HCT116 (cell line): ENCODE data around the gene OR10H4. TPM values are rescaled to one million over a fixed set of nuclear protein-coding genes. Genes with fewer than 3 reads are reported as not detected.
"Not testable (repeated sequence)": the region's sequence is repeated elsewhere in the genome, so short reads cannot be mapped to it uniquely, and the experiment has no call there.

Experiments used
- ATAC-seq: fragments of 200-7000 bp; cut with Tn5 transposase; 2 replicates; pipeline ENCODE4 v1.9.1; 2020; ENCODE audit warnings: mild to moderate bottlenecking, moderate library complexity
- BruUV-seq: library from RNA; stranded (reverse); fragments of 400-500 nt; replicated peaks from 2 replicates; lab custom pipeline; 2021; lab: Mats Ljungman, UMichigan
- CTCF ChIA-PET: fragments of 300-600 bp; sonication (Branson Sonifier 250); formaldehyde crosslinking; loops from one replicate; lab custom pipeline; 2021; ENCODE audit warnings: antibody characterized with exemption; lab: Charles Lee
- POLR2A ChIA-PET: fragments of 300-600, 350-600 bp; sonication (Branson Sonifier 250); formaldehyde crosslinking; loops from one replicate; lab custom pipeline; 2021; ENCODE audit warnings: antibody characterized with exemption; lab: Charles Lee
- RAD21 ChIA-PET, 2 experiments: fragments of 300-600 bp; sonication (Branson Sonifier 250); formaldehyde crosslinking; loops; one replicate each; lab custom pipeline; 2023; ENCODE audit warnings: low total read pairs in 2 of 2; ENCODE audit not compliant: uncharacterized antibody in 2 of 2, unreplicated experiment in 2 of 2, low non-redundant PET in 1 of 2; lab: Charles Lee
- DNase-seq: peaks from one replicate; pipeline ENCODE4 v3.0.0-alpha.2; 2010; ENCODE audit warnings: low read depth, low spot score
- H2AFZ ChIP-seq: fragments of 200-600 bp; shearing (Covaris generic), sonication (generic); 2 replicates; pipeline ENCODE4 v1.6.1; 2017; ENCODE audit warnings: low read depth, mixed run types, mixed read lengths, antibody characterized with exemption, low read length; ENCODE audit not compliant: poor library complexity, severe bottlenecking
- H3K27ac ChIP-seq: 2 replicates; pipeline ENCODE4 v1.5.1; 2012; ENCODE audit warnings: low read depth, low read length
- H3K27me3 ChIP-seq: fragments of 200-600 bp; sonication (generic); 2 replicates; pipeline ENCODE4 v1.6.1; 2016; ENCODE audit warnings: mixed run types, low read length, mixed read lengths; ENCODE audit not compliant: insufficient read depth
- H3K36me3 ChIP-seq, 2 experiments: fragments of 200-500 bp in 1 of 2; fragments of 200-600 bp in 1 of 2; sonication (Bioruptor generic) in 1 of 2; sonication (generic) in 1 of 2; 2 replicates each; pipeline versions ENCODE4 v1.5.1 to v1.6.1; 2014 to 2016; ENCODE audit warnings: low read length in 2 of 2, inconsistent platforms in 1 of 2, mixed read lengths in 1 of 2, mixed run types in 1 of 2; ENCODE audit not compliant: insufficient read depth in 2 of 2, control insufficient read depth in 1 of 2
- H3K4me1 ChIP-seq, 2 experiments: fragments of 200-600 bp in 1 of 2; sonication (generic) in 1 of 2; 2 replicates each; pipeline versions ENCODE4 v1.5.1 to v1.6.1; 2012 to 2017; ENCODE audit warnings: low read length in 2 of 2, inconsistent platforms in 1 of 2, mild to moderate bottlenecking in 1 of 2, mixed read lengths in 1 of 2, mixed run types in 1 of 2, moderate library complexity in 1 of 2; ENCODE audit not compliant: insufficient read depth in 2 of 2, control insufficient read depth in 1 of 2
- H3K4me2 ChIP-seq: fragments of 200-600 bp; sonication (generic); 2 replicates; pipeline ENCODE4 v1.6.1; 2017; ENCODE audit warnings: mixed run types, low read length, mixed read lengths
- H3K4me3 ChIP-seq, 2 experiments: fragments of 200-600 bp in 1 of 2; sonication (generic) in 1 of 2; replicated peaks in 1 of 2; 2 replicates each; pipeline ENCODE4 v1.5.1; 2011 to 2016; ENCODE audit warnings: low read length in 2 of 2, control low read depth in 1 of 2, low read depth in 1 of 2, mild to moderate bottlenecking in 1 of 2, mixed read lengths in 1 of 2, mixed run types in 1 of 2
- H3K79me2 ChIP-seq: fragments of 200-600 bp; sonication (generic); 2 replicates; pipeline ENCODE4 v1.6.1; 2017; ENCODE audit warnings: mild to moderate bottlenecking, mixed run types, low read length, moderate library complexity, mixed read lengths; ENCODE audit not compliant: insufficient read depth
- H3K9ac ChIP-seq: fragments of 200-600 bp; sonication (generic); 2 replicates; pipeline ENCODE4 v1.6.1; 2016; ENCODE audit warnings: low read length, mixed read lengths
- H3K9me2 ChIP-seq: fragments of 200-600 bp; sonication (generic), shearing (Covaris generic); 2 replicates; pipeline ENCODE4 v1.6.1; 2017; ENCODE audit warnings: mixed run types, mild to moderate bottlenecking, moderate library complexity; ENCODE audit not compliant: insufficient read depth
- H3K9me3 ChIP-seq, 2 experiments: fragments of 200-500 bp in 1 of 2; fragments of 200-600 bp in 1 of 2; sonication (Bioruptor generic) in 1 of 2; sonication (generic) in 1 of 2; 2 replicates each; pipeline ENCODE4 v1.6.1; 2014 to 2017; ENCODE audit warnings: low read length in 2 of 2, mixed read lengths in 2 of 2, inconsistent platforms in 1 of 2, low read depth in 1 of 2, mild to moderate bottlenecking in 1 of 2, mixed run types in 1 of 2, moderate library complexity in 1 of 2; ENCODE audit not compliant: control insufficient read depth in 1 of 2, insufficient read depth in 1 of 2
- H4K20me1 ChIP-seq: fragments of 200-600 bp; sonication (generic), shearing (Covaris generic); 2 replicates; pipeline ENCODE4 v1.6.1; 2017; ENCODE audit warnings: mixed run types, mild to moderate bottlenecking, moderate library complexity; ENCODE audit not compliant: insufficient read depth
- ATF3 ChIP-seq: IDR thresholded peaks from 2 replicates; pipeline ENCODE4 v1.6.1; 2012
- CEBPB ChIP-seq: IDR thresholded peaks from 2 replicates; pipeline ENCODE4 v1.6.1; 2012; ENCODE audit warnings: low read depth
- EGR1 ChIP-seq: IDR thresholded peaks from 2 replicates; pipeline ENCODE4 v1.6.1; 2012; ENCODE audit warnings: low read depth
- JUND ChIP-seq: IDR thresholded peaks from 2 replicates; pipeline ENCODE4 v1.6.1; 2012
- POLR2A ChIP-seq: IDR thresholded peaks from 2 replicates; pipeline ENCODE4 v1.7.0; 2011; ENCODE audit warnings: borderline replicate concordance; ENCODE audit not compliant: insufficient read depth, insufficient read length; ENCODE audit errors: extremely low read depth
- POLR2AphosphoS5 ChIP-seq: IDR thresholded peaks from 2 replicates; pipeline ENCODE4 v1.6.1; 2011; ENCODE audit warnings: mild to moderate bottlenecking, low read depth, low read length, moderate library complexity
- RAD21 ChIP-seq: IDR thresholded peaks from 2 replicates; pipeline ENCODE4 v1.6.1; 2012; ENCODE audit warnings: low read depth, mild to moderate bottlenecking
- YY1 ChIP-seq: IDR thresholded peaks from 2 replicates; pipeline ENCODE4 v1.6.1; 2011; ENCODE audit warnings: low read length, low read depth, moderate library complexity, mild to moderate bottlenecking; ENCODE audit not compliant: insufficient replicate concordance; ENCODE audit errors: extremely low read depth
- ZBTB33 ChIP-seq: IDR thresholded peaks from 2 replicates; pipeline ENCODE4 v1.6.1; 2011; ENCODE audit warnings: mild to moderate bottlenecking, low read length, moderate library complexity; ENCODE audit not compliant: insufficient replicate concordance; ENCODE audit errors: extremely low read depth
- intact Hi-C: fragments of 100-400 bp; cut with micrococcal nuclease; formaldehyde crosslinking; loops from 2 replicates; pipeline ENCODE4 v1.10.0; 2022
- total RNA-seq: library from RNA; stranded (reverse); gene quantifications from one replicate; pipeline ENCODE4 v1.2.1, GENCODE V29; 2021; ENCODE audit not compliant: unreplicated experiment

Gene OR10H4
- total RNA-seq, 1 experiment from 2014 or later: not detected

GRCh38 chr19:15902254-15902653 lies 46.6 kb upstream of the OR10H4 start:
- ATAC-seq: no peak
- Histone ChIP-seq H3K9ac (no peak overlapping the region), H3K27ac (no peak overlapping the region), H3K27me3 (no peaks in the 10 kb centered on the region), H3K79me2 (no peaks in the 10 kb centered on the region), H3K9me3 (no peaks in the 10 kb centered on the region), H3K36me3 (no peaks in the 10 kb centered on the region), H3K4me2 (no peak overlapping the region), H2AFZ (no peak overlapping the region), H3K4me3 (no peak overlapping the region), H3K4me1 (0 out of 4 replicates have a peak, but pooled peaks cover 0 to 4% of the 10 kb centered on the region in 2 experiments), H4K20me1 (no peaks in the 10 kb centered on the region), H3K9me2 (no peaks in the 10 kb centered on the region)
- no peak for TF ChIP-seq JUND
- no TSS peak for BruUV-seq
- DNase-seq: no peak
- intact Hi-C loops: no loop called here
- ChIA-PET POLR2A (no interaction called here), RAD21 (no interaction called here), CTCF (no interaction called here)

- H3K4me1 ChIP-seq, ATAC-seq, H3K9me3 ChIP-seq, H3K4me2 ChIP-seq, CTCF ChIA-PET, intact Hi-C loops, POLR2A ChIA-PET, H4K20me1 ChIP-seq, H3K4me3 ChIP-seq, H3K79me2 ChIP-seq, DNase-seq, H3K36me3 ChIP-seq, H3K9me2 ChIP-seq, RAD21 ChIA-PET, H3K9ac ChIP-seq, H3K27me3 ChIP-seq, H2AFZ ChIP-seq, BruUV-seq, H3K27ac ChIP-seq: not testable (repeated sequence)
These were observed 45.9 kb upstream of the OR10H4 start for GRCh38 chr19:15902898-15903297.

- Histone ChIP-seq H3K27ac (no peak overlapping the region), H3K27me3 (no peaks in the 10 kb centered on the region), H3K9me2 (no peaks in the 10 kb centered on the region), H3K9ac (no peak overlapping the region), H2AFZ (no peak overlapping the region), H4K20me1 (no peaks in the 10 kb centered on the region), H3K4me3 (no peak overlapping the region), H3K4me2 (no peak overlapping the region), H3K79me2 (no peaks in the 10 kb centered on the region), H3K9me3 (no peaks in the 10 kb centered on the region), H3K4me1 (no peaks in the 10 kb centered on the region), H3K36me3 (no peaks in the 10 kb centered on the region)
- no TSS peak for BruUV-seq
- no peak for ATAC-seq
- DNase-seq: no peak
- POLR2A ChIA-PET: no interaction called here
- RAD21 ChIA-PET: no interaction called here
- CTCF ChIA-PET: no interaction called here
- intact Hi-C loops: no loop called here
- no peak for TF ChIP-seq ATF3
- TF ChIP-seq CEBPB: no peak
- no peak for TF ChIP-seq YY1
- no peak for TF ChIP-seq ZBTB33
- TF ChIP-seq POLR2AphosphoS5: no peak
- no peak for TF ChIP-seq RAD21
- TF ChIP-seq EGR1: no peak
- no peak for TF ChIP-seq POLR2A
These were observed 43.8 kb upstream of the OR10H4 start for GRCh38 chr19:15905026-15905425.
